ENCODE measurements around the gene TNFRSF18. TPM values are rescaled to one million over a fixed set of nuclear protein-coding genes. Genes with fewer than 3 reads are reported as not detected.

Gene TNFRSF18
- total RNA-seq, 1 experiment from 2014 or later = 0.83 TPM

- H3K27me3 Mint-ChIP-seq (ENCODE audit: low read depth) = peaks cover 22% of the 10 kb centered on the region
- ChIA-PET CTCF (interaction anchor here (1.2 kb wide), 1 partner anchor 17 kb away, joined by 3 read pairs; no protein-coding TSS in a partner anchor), POLR2A (no interaction called here)
- no peak overlapping the region for H3K27ac Mint-ChIP-seq
- peaks cover 15% of the 10 kb centered on the region for H3K36me3 Mint-ChIP-seq
- TF ChIP-seq TP53 (CRISPR knock-in tag; IDR thresholded peaks at IDR 0.05) = no peak
- TF ChIP-seq ELF4 (CRISPR knock-in tag; IDR thresholded peaks at IDR 0.05; ENCODE audit: low read depth) = no peak
- TF ChIP-seq TEAD4 (CRISPR knock-in tag; IDR thresholded peaks at IDR 0.05) = no peak
- TF ChIP-seq ETV6 (CRISPR knock-in tag; IDR thresholded peaks at IDR 0.05) = no peak
- TF ChIP-seq, protein P1, sequence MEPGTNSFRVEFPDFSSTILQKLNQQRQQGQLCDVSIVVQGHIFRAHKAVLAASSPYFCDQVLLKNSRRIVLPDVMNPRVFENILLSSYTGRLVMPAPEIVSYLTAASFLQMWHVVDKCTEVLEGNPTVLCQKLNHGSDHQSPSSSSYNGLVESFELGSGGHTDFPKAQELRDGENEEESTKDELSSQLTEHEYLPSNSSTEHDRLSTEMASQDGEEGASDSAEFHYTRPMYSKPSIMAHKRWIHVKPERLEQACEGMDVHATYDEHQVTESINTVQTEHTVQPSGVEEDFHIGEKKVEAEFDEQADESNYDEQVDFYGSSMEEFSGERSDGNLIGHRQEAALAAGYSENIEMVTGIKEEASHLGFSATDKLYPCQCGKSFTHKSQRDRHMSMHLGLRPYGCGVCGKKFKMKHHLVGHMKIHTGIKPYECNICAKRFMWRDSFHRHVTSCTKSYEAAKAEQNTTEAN (CRISPR knock-in tag; IDR thresholded peaks at IDR 0.05) = no peak
- no peak for TF ChIP-seq PRDM15 (CRISPR knock-in tag; IDR thresholded peaks at IDR 0.05)
- no peak for TF ChIP-seq E2F4 (CRISPR knock-in tag; IDR thresholded peaks at IDR 0.05; ENCODE audit: borderline replicate concordance, low read depth)
- TF ChIP-seq, protein P2, sequence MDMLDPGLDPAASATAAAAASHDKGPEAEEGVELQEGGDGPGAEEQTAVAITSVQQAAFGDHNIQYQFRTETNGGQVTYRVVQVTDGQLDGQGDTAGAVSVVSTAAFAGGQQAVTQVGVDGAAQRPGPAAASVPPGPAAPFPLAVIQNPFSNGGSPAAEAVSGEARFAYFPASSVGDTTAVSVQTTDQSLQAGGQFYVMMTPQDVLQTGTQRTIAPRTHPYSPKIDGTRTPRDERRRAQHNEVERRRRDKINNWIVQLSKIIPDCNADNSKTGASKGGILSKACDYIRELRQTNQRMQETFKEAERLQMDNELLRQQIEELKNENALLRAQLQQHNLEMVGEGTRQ (CRISPR knock-in tag; IDR thresholded peaks at IDR 0.05) = no peak
- no peak for TF ChIP-seq PRRX2 (CRISPR knock-in tag; IDR thresholded peaks at IDR 0.05)
- TF ChIP-seq ZNF138 (CRISPR knock-in tag; conservative IDR thresholded peaks at IDR 0.05) = no peak
- TF ChIP-seq NFYB (CRISPR knock-in tag; conservative IDR thresholded peaks at IDR 0.05; ENCODE audit: low read depth) = no peak
- no peak for TF ChIP-seq AR (CRISPR knock-in tag; IDR thresholded peaks at IDR 0.05)
- TF ChIP-seq HMGA2 (CRISPR knock-in tag; IDR thresholded peaks at IDR 0.05) = no peak
- no peak overlapping the region for H3K4me3 Mint-ChIP-seq
- H3K4me1 Mint-ChIP-seq = no peaks in the 10 kb centered on the region
- peaks cover 42% of the 10 kb centered on the region for H3K9me3 Mint-ChIP-seq
- DNase-seq (ENCODE audit: low spot score) (no peak), ATAC-seq (no peak)
Measured at GRCh38 chr1:1194723-1195122, 11.7 kb downstream of the TNFRSF18 start.

- H3K36me3 Mint-ChIP-seq = peaks cover 15% of the 10 kb centered on the region
- H3K27me3 Mint-ChIP-seq (ENCODE audit: low read depth) = peaks cover 22% of the 10 kb centered on the region
- H3K4me1 Mint-ChIP-seq = no peaks in the 10 kb centered on the region
- H3K9me3 Mint-ChIP-seq = peaks cover 56% of the 10 kb centered on the region
- no peak overlapping the region for H3K4me3 Mint-ChIP-seq
- ATAC-seq (no peak), DNase-seq (ENCODE audit: low spot score) (no peak)
- H3K27ac Mint-ChIP-seq = no peak overlapping the region
- ChIA-PET POLR2A (no interaction called here), CTCF (no interaction called here)
- TF ChIP-seq AR (CRISPR knock-in tag; IDR thresholded peaks at IDR 0.05) = no peak
- no peak for TF ChIP-seq ZNF232 (CRISPR knock-in tag; IDR thresholded peaks at IDR 0.05)
- TF ChIP-seq CREB1 (CRISPR knock-in tag; IDR thresholded peaks at IDR 0.05) = no peak
- TF ChIP-seq, protein P3, sequence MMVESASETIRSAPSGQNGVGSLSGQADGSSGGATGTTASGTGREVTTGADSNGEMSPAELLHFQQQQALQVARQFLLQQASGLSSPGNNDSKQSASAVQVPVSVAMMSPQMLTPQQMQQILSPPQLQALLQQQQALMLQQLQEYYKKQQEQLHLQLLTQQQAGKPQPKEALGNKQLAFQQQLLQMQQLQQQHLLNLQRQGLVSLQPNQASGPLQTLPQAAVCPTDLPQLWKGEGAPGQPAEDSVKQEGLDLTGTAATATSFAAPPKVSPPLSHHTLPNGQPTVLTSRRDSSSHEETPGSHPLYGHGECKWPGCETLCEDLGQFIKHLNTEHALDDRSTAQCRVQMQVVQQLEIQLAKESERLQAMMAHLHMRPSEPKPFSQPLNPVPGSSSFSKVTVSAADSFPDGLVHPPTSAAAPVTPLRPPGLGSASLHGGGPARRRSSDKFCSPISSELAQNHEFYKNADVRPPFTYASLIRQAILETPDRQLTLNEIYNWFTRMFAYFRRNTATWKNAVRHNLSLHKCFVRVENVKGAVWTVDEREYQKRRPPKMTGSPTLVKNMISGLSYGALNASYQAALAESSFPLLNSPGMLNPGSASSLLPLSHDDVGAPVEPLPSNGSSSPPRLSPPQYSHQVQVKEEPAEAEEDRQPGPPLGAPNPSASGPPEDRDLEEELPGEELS (CRISPR knock-in tag; IDR thresholded peaks at IDR 0.05) = no peak
- no peak for TF ChIP-seq NR3C1 (CRISPR knock-in tag; conservative IDR thresholded peaks at IDR 0.05; ENCODE audit: low read depth)
- TF ChIP-seq ESRRA (CRISPR knock-in tag; IDR thresholded peaks at IDR 0.05; ENCODE audit: borderline replicate concordance) = no peak
- TF ChIP-seq PREB (CRISPR knock-in tag; IDR thresholded peaks at IDR 0.05; ENCODE audit: borderline replicate concordance) = no peak
- no peak for TF ChIP-seq FOXK1 (CRISPR knock-in tag; IDR thresholded peaks at IDR 0.05)
Measured at GRCh38 chr1:1191734-1192133, 14.7 kb downstream of the TNFRSF18 start.
